Peyer's patch (tissue), 4 donors: Measurements from ENCODE around the gene SCN11A.

Source experiments
- CTCF ChIP-seq, 6 experiments: fragments of 450-650 bp in 4 of 6; fragments of 200-600 bp in 2 of 6; sonication (generic) in 1 of 6; IDR thresholded peaks; one replicate each; pipeline ENCODE4 v1.5.1; 2017 to 2019; ENCODE audit warnings: antibody characterized with exemption in 6 of 6, mild to moderate bottlenecking in 3 of 6, moderate library complexity in 1 of 6
- POLR2A ChIP-seq, 2 donors: fragments of 450-650 bp; IDR thresholded peaks; one replicate each; pipeline ENCODE4 v1.5.1; 2017; ENCODE audit warnings: antibody characterized with exemption in 2 of 2, mild to moderate bottlenecking in 2 of 2, moderate library complexity in 2 of 2

DNA sequence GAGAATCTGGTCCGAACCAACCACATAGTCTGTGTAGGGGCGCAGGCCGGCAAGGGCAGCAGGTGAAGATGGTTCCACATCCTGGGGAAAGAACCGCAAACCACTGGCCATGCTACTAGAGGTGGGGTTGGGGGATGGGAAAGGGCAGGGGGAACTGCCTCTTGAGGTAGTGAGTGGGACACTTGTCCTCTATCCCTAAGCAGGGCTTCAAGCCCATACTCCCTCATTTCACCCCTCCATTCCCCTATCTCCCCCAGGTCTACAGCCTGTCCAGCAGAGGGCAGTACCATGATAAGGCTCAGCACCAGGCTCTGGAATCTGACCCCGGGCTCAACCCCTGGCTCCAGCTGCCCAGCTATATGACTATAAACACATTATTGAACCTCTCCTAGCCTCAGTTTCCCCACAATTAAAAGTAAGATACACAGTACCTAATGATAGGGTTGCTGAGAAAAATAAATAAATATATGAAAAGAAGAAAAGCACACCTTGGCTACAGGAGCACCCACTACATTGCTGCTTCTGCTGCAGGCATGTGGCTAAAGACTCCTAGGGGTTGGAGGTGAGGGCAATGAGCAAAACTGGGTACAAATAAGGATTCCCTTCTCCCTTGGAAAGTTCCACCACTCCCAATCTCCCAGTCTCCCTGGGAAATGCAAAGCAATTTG, 49.4 kb upstream of the SCN11A start:
- TF ChIP-seq CTCF (IDR thresholded peaks at IDR 0.05) (peak; percentile 39 to 72 (median 58)), POLR2A (IDR thresholded peaks at IDR 0.05) (no peak)
